ENCODE results near the gene PDZRN4.

The PDZRN4 gene

GRCh38 chr12:41362931-41363330 is 174.8 kb downstream of the PDZRN4 start:
- DNase-seq (ENCODE audit: low read depth): no peak

- DNase-seq (ENCODE audit: low read depth): no peak
These were observed 176.1 kb downstream of the PDZRN4 start for GRCh38 chr12:41364211-41364610.

GRCh38 chr12:41365653-41366171 is 177.6 kb downstream of the PDZRN4 start:
- peak; percentile 9 for DNase-seq (ENCODE audit: low read depth)

GRCh38 chr12:41367726-41368405 is 179.7 kb downstream of the PDZRN4 start:
- peak; percentile 8 for DNase-seq (ENCODE audit: low read depth)

GRCh38 chr12:41380878-41381277 is 192.8 kb downstream of the PDZRN4 start:
- DNase-seq (ENCODE audit: low read depth): no peak

- peak; percentile 4 for DNase-seq (ENCODE audit: low read depth)
These were observed 214.7 kb downstream of the PDZRN4 start for GRCh38 chr12:41402801-41403200.

GRCh38 chr12:41407232-41407799 is 219.2 kb downstream of the PDZRN4 start:
- no peak for DNase-seq (ENCODE audit: low read depth)

- DNase-seq (ENCODE audit: low read depth): no peak
These were observed 221.5 kb downstream of the PDZRN4 start for GRCh38 chr12:41409628-41410027.

- no peak for DNase-seq (ENCODE audit: low read depth)
These were observed 230.5 kb downstream of the PDZRN4 start for GRCh38 chr12:41418586-41418985.

- no peak for DNase-seq (ENCODE audit: low read depth)
These were observed 231.2 kb downstream of the PDZRN4 start for GRCh38 chr12:41419131-41419893.

- DNase-seq (ENCODE audit: low read depth): no peak
These were observed 236.5 kb downstream of the PDZRN4 start for GRCh38 chr12:41424651-41425050.

- DNase-seq (ENCODE audit: low read depth): no peak
These were observed 245.3 kb downstream of the PDZRN4 start for GRCh38 chr12:41433460-41433859.

- DNase-seq (ENCODE audit: low read depth): no peak
These were observed 248.0 kb downstream of the PDZRN4 start for GRCh38 chr12:41436076-41436475.

- no peak for DNase-seq (ENCODE audit: low read depth)
These were observed 249.4 kb downstream of the PDZRN4 start for GRCh38 chr12:41437563-41437962.

GRCh38 chr12:41438854-41439541 is 250.9 kb downstream of the PDZRN4 start:
- DNase-seq (ENCODE audit: low read depth): no peak

- DNase-seq (ENCODE audit: low read depth): no peak
These were observed 251.7 kb downstream of the PDZRN4 start for GRCh38 chr12:41439801-41440200.

GRCh38 chr12:41441180-41441579 is 253.1 kb downstream of the PDZRN4 start:
- no peak for DNase-seq (ENCODE audit: low read depth)

GRCh38 chr12:41442896-41443295 is 254.8 kb downstream of the PDZRN4 start:
- no peak for DNase-seq (ENCODE audit: low read depth)

- DNase-seq (ENCODE audit: low read depth): no peak
These were observed 255.6 kb downstream of the PDZRN4 start for GRCh38 chr12:41443690-41444089.

GRCh38 chr12:41452838-41453407 is 264.8 kb downstream of the PDZRN4 start:
- no peak for DNase-seq (ENCODE audit: low read depth)

- no peak for DNase-seq (ENCODE audit: low read depth)
These were observed 265.3 kb downstream of the PDZRN4 start for GRCh38 chr12:41453409-41453808.

All from iris pigment epithelial cell (primary cell).